ENCODE measurements around the gene ZBTB9.
"Not testable (repeated sequence)": the region's sequence is repeated elsewhere in the genome, so short reads cannot be mapped to it uniquely, and the experiment has no call there.

The ZBTB9 gene

DNA sequence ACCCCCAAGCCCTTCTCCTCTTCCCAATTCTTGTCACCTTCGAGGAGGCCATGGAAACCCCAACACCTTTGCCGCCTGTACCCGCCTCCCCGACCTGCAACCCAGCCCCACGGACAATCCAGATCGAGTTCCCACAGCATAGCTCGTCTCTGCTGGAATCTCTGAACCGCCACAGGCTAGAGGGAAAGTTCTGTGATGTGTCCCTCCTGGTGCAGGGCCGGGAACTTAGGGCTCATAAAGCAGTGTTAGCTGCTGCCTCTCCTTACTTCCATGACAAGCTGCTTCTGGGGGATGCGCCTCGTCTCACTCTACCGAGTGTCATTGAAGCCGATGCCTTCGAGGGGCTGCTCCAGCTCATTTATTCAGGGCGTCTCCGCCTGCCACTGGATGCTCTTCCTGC is 675 bp downstream of the ZBTB9 start:
- FAIRE-seq (no peak), DNase-seq (ENCODE audit: insufficient read length, low spot score) (no peak)

GRCh38 chr6:33456156-33456555 is 1.8 kb downstream of the ZBTB9 start:
- DNase-seq (ENCODE audit: insufficient read length, low spot score), result no peak
- FAIRE-seq, result no peak

GRCh38 chr6:33458676-33459075 is 4.3 kb downstream of the ZBTB9 start:
- FAIRE-seq, result no peak

DNA sequence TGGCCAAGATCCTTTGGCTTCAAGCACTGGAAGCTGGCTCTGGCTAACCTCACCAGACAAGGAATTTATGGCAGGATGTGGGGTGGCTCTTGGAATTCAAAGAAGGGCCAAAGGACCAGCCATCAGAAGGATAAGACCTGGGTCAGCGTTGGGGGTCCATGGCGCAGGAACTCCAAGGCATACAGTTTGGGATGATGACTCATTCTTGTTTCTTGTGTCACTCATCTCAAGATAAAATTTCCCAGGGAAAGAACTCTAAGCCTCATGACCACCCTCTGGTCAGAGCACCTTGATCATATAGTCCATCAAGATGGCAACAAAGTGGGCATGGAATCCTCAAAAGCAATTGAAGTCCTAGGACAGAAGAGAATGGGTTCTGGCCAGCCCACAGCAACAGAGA is 4.8 kb downstream of the ZBTB9 start:
- DNase-seq (ENCODE audit: insufficient read length, low spot score) (no peak), FAIRE-seq (no peak)

More at GRCh38 chr6:33458676-33459075, 4.3 kb downstream of the ZBTB9 start:
- DNase-seq (ENCODE audit: insufficient read length, low spot score), result no peak

DNA sequence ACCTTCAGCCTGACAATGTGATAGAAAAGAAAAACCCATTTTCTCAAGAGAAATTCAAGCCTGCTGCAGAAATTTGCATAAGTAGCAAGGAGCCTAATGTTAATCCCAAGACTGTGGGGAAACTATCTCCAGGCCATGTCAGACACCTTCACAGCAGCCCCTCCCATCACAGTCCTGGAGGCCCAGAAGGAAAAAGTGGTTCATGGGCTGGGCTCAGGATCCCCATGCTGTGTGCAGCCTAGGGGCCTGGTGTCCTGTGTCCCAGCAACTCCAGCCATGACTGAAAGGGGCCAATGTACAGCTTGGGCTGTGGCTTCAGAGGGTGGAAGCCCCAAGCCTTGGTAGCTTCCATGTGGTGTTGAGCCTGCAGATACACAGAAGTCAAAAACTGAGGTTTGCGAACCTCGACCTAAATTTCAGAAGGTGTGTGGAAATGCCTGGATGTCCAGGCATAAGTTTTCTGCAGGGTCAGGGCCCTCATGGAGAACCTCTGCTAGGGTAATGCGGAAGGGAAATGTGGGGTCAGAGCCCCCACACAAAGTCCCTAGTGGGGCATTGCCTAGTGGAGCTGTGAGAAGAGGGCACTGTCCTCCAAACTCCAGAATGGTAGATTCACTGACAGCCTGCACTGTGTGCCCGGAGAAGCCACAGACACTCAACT is 11.8 kb downstream of the ZBTB9 start:
- no peak for DNase-seq (ENCODE audit: insufficient read length, low spot score)
- no peak for FAIRE-seq

DNA sequence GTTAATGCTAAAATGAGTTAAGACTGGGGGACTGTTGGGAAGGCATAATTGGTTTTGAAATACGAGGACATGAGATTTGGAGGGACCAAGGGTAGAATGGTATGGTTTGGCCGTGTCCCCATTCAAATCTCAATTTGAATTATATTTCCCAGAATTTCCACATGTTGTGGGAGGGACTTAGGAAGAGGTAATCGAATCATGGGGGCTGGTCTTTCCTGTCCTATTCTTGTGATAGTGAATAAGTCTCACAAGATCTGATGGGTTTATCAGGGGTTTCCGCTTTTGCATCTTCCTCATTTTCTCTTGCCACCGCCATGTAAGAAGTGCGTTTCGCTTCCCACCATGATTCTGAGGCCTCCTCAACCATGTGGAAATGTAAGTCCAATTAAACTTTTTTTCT is 12.7 kb downstream of the ZBTB9 start:
- FAIRE-seq (no peak), DNase-seq (ENCODE audit: insufficient read length, low spot score) (no peak)

- DNase-seq (ENCODE audit: insufficient read length, low spot score), result no peak
- no peak for FAIRE-seq
Observed at GRCh38 chr6:33469661-33470060, 15.3 kb downstream of the ZBTB9 start.

DNA sequence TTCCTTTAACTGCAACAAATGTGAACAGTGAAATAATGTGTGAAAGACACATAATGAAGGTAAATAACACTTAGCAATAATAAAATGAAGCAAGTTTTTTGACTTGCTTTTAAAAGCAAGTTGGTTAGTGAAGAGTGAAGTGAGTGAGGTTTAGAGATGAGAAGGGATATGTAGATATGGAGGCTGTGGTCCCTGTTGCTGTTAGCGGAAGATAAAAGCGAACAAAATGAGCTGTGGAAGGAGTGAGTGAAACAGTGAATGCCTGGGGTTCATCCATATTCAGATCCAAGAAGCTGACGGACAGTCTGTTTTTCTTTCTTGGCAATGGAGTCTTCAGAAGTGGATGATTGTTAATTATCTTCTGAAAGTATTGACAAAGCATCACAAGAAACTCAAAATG is 23.5 kb downstream of the ZBTB9 start:
- FAIRE-seq, result no peak

DNA sequence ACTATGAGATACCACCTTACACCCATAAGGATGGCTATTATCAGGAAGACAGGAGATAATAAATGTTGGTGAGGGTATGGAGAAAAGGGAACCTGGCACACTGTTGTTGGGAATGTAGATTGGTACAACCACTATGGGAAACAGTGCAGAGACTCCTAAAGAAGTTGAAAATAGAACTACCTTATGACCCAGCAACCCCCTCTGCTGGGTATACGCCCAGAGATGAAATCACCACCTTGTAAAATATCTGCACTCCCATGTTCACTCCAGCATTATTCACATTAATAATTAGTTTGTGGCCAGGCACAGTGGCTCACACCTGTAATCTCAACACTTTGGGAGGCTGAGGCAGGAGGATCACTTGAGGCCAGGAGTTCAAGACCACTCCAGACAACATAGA is 26.8 kb downstream of the ZBTB9 start:
- FAIRE-seq (no peak), DNase-seq (ENCODE audit: insufficient read length, low spot score) (no peak)

More for the DNA sequence above, 23.5 kb downstream of the ZBTB9 start:
- DNase-seq (ENCODE audit: insufficient read length, low spot score), result no peak

DNA sequence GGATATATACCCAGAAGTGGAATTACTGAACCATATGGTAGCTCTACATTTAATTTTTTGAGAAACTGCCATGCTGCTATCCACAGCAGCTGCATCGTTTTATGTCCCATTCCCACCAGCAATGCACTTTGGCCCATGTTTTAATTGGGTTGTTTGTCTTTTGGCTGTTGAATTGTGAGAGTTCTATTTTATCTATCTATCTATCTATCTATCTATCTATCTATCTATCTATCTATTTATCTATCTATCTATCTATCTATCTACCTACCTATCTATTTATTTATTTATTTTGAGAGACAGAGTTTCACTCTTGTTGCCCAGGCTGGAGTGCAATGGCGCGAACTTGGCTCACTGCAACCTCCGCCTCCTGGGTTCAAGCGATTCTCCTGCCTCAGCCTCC is 28.2 kb downstream of the ZBTB9 start:
- DNase-seq (ENCODE audit: insufficient read length, low spot score), result not testable (repeated sequence)

GRCh38 chr6:33483678-33484077 is 29.3 kb downstream of the ZBTB9 start:
- no peak for DNase-seq (ENCODE audit: insufficient read length, low spot score)
- no peak for FAIRE-seq

More for the DNA sequence above, 28.2 kb downstream of the ZBTB9 start:
- FAIRE-seq, result not testable (repeated sequence)

DNA sequence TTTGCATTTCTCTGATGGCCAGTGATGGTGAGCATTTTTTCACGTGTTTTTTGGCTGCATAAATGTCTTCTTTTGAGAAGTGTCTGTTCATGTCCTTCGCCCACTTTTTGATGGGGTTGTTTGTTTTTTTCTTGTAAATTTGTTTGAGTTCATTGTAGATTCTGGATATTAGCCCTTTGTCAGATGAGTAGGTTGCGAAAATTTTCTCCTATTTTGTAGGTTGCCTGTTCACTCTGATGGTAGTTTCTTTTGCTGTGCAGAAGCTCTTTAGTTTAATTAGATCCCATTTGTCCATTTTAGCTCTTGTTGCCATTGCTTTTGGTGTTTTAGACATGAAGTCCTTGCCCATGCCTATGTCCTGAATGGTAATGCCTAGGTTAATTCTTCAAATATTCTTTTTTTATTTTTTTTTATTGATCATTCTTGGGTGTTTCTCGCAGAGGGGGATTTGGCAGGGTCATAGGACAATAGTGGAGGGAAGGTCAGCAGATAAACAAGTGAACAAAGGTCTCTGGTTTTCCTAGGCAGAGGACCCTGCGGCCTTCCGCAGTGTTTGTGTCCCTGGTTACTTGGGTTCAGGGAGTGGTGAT is 30.4 kb downstream of the ZBTB9 start:
- not testable (repeated sequence) for FAIRE-seq

GRCh38 chr6:33485680-33486079 is 31.3 kb downstream of the ZBTB9 start:
- not testable (repeated sequence) for DNase-seq (ENCODE audit: insufficient read length, low spot score); FAIRE-seq

More for the DNA sequence above, 30.4 kb downstream of the ZBTB9 start:
- not testable (repeated sequence) for DNase-seq (ENCODE audit: insufficient read length, low spot score)

DNA sequence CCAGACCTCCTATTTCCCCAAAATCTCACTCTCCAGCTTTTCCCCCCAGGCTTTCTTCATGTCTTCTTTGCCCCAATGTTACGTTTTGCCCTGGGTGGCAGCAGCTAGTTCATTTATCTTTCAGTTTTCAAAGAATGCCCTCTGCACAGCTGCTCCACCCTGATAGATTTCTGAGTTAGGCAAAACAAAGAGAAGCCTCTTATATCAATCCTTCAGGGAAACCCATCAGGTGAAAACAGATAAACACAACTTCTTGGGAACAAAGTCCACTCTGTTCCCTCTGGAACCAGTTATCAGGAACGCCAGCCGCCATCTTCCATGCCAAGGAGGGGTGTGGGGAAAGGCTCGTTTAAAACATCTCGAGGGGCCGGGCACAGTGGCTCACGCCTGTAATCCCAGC is 34.0 kb downstream of the ZBTB9 start:
- DNase-seq (ENCODE audit: insufficient read length, low spot score) (no peak), FAIRE-seq (no peak)

DNA sequence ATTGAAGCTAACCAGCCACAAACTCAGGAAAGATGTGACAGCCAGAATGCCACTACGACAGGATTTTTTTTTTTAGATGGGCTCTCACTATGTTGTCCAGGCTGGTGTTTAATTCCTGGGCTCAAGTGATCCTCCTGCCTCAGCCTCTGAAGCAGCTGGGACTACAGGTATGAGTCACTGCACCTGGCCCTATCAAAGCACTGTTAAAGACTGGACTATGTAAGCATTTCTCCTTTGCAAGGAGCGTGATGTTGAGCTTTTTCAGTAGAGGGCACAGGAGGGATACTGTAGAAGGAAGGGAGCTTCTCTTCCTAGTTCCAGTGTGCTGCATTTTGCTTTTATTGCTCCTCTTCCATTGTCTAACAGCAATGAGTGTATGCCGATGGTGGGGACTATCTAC is 35.8 kb downstream of the ZBTB9 start:
- DNase-seq (ENCODE audit: insufficient read length, low spot score) (no peak), FAIRE-seq (no peak)

- no peak for DNase-seq (ENCODE audit: insufficient read length, low spot score)
- no peak for FAIRE-seq
Observed at GRCh38 chr6:33490621-33491020, 36.2 kb downstream of the ZBTB9 start.

- FAIRE-seq, result no peak
- DNase-seq (ENCODE audit: insufficient read length, low spot score), result no peak
Observed at GRCh38 chr6:33492093-33492492, 37.7 kb downstream of the ZBTB9 start.

GRCh38 chr6:33497157-33497556 is 42.8 kb downstream of the ZBTB9 start:
- no peak for FAIRE-seq
- no peak for DNase-seq (ENCODE audit: insufficient read length, low spot score)

GRCh38 chr6:33502486-33502885 is 48.1 kb downstream of the ZBTB9 start:
- FAIRE-seq (no peak), DNase-seq (ENCODE audit: insufficient read length, low spot score) (no peak)

- DNase-seq (ENCODE audit: insufficient read length, low spot score) (no peak), FAIRE-seq (no peak)
Observed at GRCh38 chr6:33504486-33504885, 50.1 kb downstream of the ZBTB9 start.

GRCh38 chr6:33505548-33506370 is 51.4 kb downstream of the ZBTB9 start:
- DNase-seq (ENCODE audit: insufficient read length, low spot score), result no peak
- no peak for FAIRE-seq

Data from GM19239 (cell line).